Right lobe of liver (tissue), 6 donors: ENCODE data around the gene RPL29. TPM values are rescaled to one million over a fixed set of nuclear protein-coding genes. Genes with fewer than 3 reads are reported as not detected.

Experiments used
- ATAC-seq, 4 donors: fragments of 200-7000 bp; cut with Tn5 transposase; one replicate each; pipeline ENCODE4 v1.9.1; 2020; ENCODE audit warnings: mild to moderate bottlenecking in 4 of 4, moderate library complexity in 4 of 4
- DNase-seq, 3 donors: peaks; one replicate each; pipeline ENCODE4 v3.0.0-alpha.2; 2020
- H3K27ac ChIP-seq, 3 donors: fragments of 200-600 bp; one replicate each; pipeline ENCODE4 v1.8.0; 2022
- H3K27me3 ChIP-seq, 2 donors: fragments of 200-600 bp; one replicate each; pipeline ENCODE4 v1.8.0; 2022
- H3K36me3 ChIP-seq, 4 donors: fragments of 200-600 bp; sonication (generic) in 1 of 4; one replicate each; pipeline versions ENCODE4 v1.5.1 to v1.8.0; 2017 to 2022; ENCODE audit warnings: control low read depth in 1 of 4
- H3K4me1 ChIP-seq, 4 donors: fragments of 200-600 bp; sonication (generic) in 1 of 4; one replicate each; pipeline versions ENCODE4 v1.5.1 to v1.8.0; 2017 to 2022; ENCODE audit warnings: control low read depth in 1 of 4
- H3K4me3 ChIP-seq, 3 donors: fragments of 200-600 bp; one replicate each; pipeline ENCODE4 v1.8.0; 2022
- H3K9me3 ChIP-seq, 4 donors: fragments of 200-600 bp; sonication (generic) in 1 of 4; one replicate each; pipeline versions ENCODE4 v1.5.1 to v1.8.0; 2017 to 2022; ENCODE audit warnings: control low read depth in 1 of 4
- CTCF ChIP-seq, 4 donors: fragments of 200-600 bp in 3 of 4; fragments of 450-650 bp in 1 of 4; IDR thresholded peaks; one replicate each; pipeline versions ENCODE4 v1.5.1 to v1.8.0; 2016 to 2022; ENCODE audit warnings: antibody characterized with exemption in 4 of 4, mild to moderate bottlenecking in 2 of 4
- POLR2A ChIP-seq: fragments of 450-650 bp; IDR thresholded peaks from one replicate; pipeline ENCODE4 v1.6.1; 2017; ENCODE audit warnings: antibody characterized with exemption, mild to moderate bottlenecking
- WGBS: methylation state at CpG from one replicate; pipeline ENCODE4 v1.1.6; 2018; ENCODE audit warnings: low coverage, low lambda C conversion rate; ENCODE audit not compliant: insufficient coverage; ENCODE audit errors: missing lambda C conversion rate; 5-methylcytosine and 5-hydroxymethylcytosine counted together
- intact Hi-C, 2 donors: fragments of 100-400 bp; cut with DNase I; formaldehyde crosslinking; loops; one replicate each; pipeline versions ENCODE4 v1.11.2 to v1.14.1; 2022
- total RNA-seq, 6 experiments: library from RNA; depleted of rRNA in 2 of 6; stranded (reverse); fragments of >200 nt in 2 of 6; fragmentation: NEBNext Ultra II Directional in 3 of 6; extraction: Animal tissue kit (Norgen Biotek cat#: 25700) in 3 of 6; gene quantifications; one replicate each; pipeline versions ENCODE4 v1.1.0 to v1.2.4, GENCODE V29; 2016 to 2023
- donor health status: DM: no; HTN: yes; CAD: no.
- donor health status: DM: no; HTN: no; CAD: no.
- donor health status: DM: no; HTN: no; CAD: no.
- donor health status: DM: no; HTN: yes; CAD: no.
- donor health status: DM: no; HTN: yes; CAD: no.

Gene RPL29
- total RNA-seq, 6 experiments from 2014 or later = 396 to 971 (median 447) TPM

GRCh38 chr3:52038227-52038626, 42.5 kb upstream of the RPL29 start:
- Histone ChIP-seq H3K36me3 (no peaks in the 10 kb centered on the region), H3K4me3 (no peak overlapping the region), H3K27ac (no peak overlapping the region), H3K4me1 (peaks cover 0 to 14% (median 0%) of the 10 kb centered on the region in 4 donors), H3K9me3 (no peaks in the 10 kb centered on the region), H3K27me3 (no peaks in the 10 kb centered on the region)
- DNase-seq = no peak
- no peak for ATAC-seq
- 85% methylated on average over 5 of the region's 6 CpGs for WGBS
- intact Hi-C loops = no loop called here
- TF ChIP-seq CTCF (IDR thresholded peaks at IDR 0.05) (no peak), POLR2A (no peak)

- intact Hi-C loops = no loop called here
- Histone ChIP-seq H3K36me3 (no peaks in the 10 kb centered on the region), H3K9me3 (no peaks in the 10 kb centered on the region), H3K4me1 (peaks cover 0 to 14% (median 0%) of the 10 kb centered on the region in 4 donors), H3K4me3 (no peak overlapping the region), H3K27me3 (no peaks in the 10 kb centered on the region), H3K27ac (no peak overlapping the region)
- WGBS = 100% methylated on average over 1 of the region's 4 CpGs
- DNase-seq = no peak
- TF ChIP-seq CTCF (IDR thresholded peaks at IDR 0.05) (no peak), POLR2A (no peak)
- no peak for ATAC-seq
Observed at GRCh38 chr3:52037291-52037690, 41.6 kb upstream of the RPL29 start.

GRCh38 chr3:52036829-52037228, 41.1 kb upstream of the RPL29 start:
- intact Hi-C loops = no loop called here
- no peak for DNase-seq
- Histone ChIP-seq H3K27ac (no peak overlapping the region), H3K4me3 (no peak overlapping the region), H3K4me1 (peaks cover 0 to 14% (median 0%) of the 10 kb centered on the region in 4 donors), H3K36me3 (no peaks in the 10 kb centered on the region), H3K27me3 (no peaks in the 10 kb centered on the region), H3K9me3 (no peaks in the 10 kb centered on the region)
- no peak for ATAC-seq
- WGBS = 33% methylated on average over 5 of the region's 5 CpGs
- no peak for TF ChIP-seq POLR2A
- TF ChIP-seq CTCF (IDR thresholded peaks at IDR 0.05) = no peak

GRCh38 chr3:52036222-52036694, 40.6 kb upstream of the RPL29 start:
- H3K36me3 ChIP-seq = no peaks in the 10 kb centered on the region
- DNase-seq (no peak), ATAC-seq (no peak)
- no peaks in the 10 kb centered on the region for H3K9me3 ChIP-seq
- H3K4me1 ChIP-seq = peaks cover 0 to 14% (median 0%) of the 10 kb centered on the region in 4 donors
- intact Hi-C loops = no loop called here
- H3K27me3 ChIP-seq = no peaks in the 10 kb centered on the region
- WGBS = 83% methylated on average over 1 of the region's 5 CpGs
- no peak overlapping the region for H3K27ac ChIP-seq
- H3K4me3 ChIP-seq = no peak overlapping the region
- TF ChIP-seq POLR2A (no peak), CTCF (IDR thresholded peaks at IDR 0.05) (no peak)

- no peaks in the 10 kb centered on the region for H3K27me3 ChIP-seq
- H3K36me3 ChIP-seq = no peaks in the 10 kb centered on the region
- H3K4me1 ChIP-seq = peaks cover 0 to 8% (median 0%) of the 10 kb centered on the region in 4 donors
- ATAC-seq (no peak), DNase-seq (no peak)
- no CpG with 5 or more reads among the region's 3 CpGs for WGBS
- H3K9me3 ChIP-seq = no peaks in the 10 kb centered on the region
- TF ChIP-seq POLR2A (no peak), CTCF (IDR thresholded peaks at IDR 0.05) (no peak)
- H3K27ac ChIP-seq = no peak overlapping the region
- intact Hi-C loops = no loop called here
- H3K4me3 ChIP-seq = no peak overlapping the region
Observed at GRCh38 chr3:52034651-52035050, 39.0 kb upstream of the RPL29 start.
